ENCODE results near the gene TRRAP.
"Not testable (repeated sequence)": the region's sequence is repeated elsewhere in the genome, so short reads cannot be mapped to it uniquely, and the experiment has no call there.

TRRAP gene

DNA sequence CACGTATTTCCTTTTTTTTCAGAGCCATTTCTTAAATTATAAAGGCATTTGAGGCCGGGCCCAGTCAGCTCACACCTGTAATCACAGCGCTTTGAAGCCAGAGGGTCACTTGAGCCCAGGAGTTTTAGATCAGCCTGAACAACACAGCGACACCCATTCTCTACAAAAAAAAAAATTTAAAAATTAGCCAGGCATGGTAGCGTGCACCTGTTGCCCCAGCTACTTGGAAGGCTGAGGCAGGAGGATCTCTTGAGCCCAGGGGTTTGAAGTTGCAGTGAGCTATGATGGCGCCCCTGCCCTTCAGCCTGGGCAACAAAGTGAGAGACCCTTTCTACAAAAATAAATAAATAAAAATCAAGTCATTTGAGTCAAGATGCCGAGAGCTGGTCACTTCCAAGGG, 11.6 kb upstream of the TRRAP start:
- DNase-seq (ENCODE audit: low read depth), result no peak

DNA sequence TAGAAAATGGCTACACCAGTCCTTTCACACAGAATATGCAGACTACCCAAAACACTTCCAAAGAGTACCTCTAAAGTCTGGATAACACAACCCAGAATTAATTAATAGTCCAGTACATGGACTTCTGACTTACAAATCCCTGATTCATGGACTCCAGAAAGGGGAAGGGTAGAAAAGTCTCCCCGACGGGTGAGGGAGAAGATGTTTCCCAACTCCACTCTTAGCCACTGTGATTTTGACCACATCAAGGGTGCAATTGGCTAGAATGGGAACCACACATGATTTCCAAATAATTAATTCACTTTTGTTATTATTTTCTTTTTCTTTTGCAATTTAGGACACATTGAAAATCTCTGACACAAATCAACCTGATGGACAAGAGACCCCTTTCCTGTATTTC, 9.9 kb upstream of the TRRAP start:
- DNase-seq (ENCODE audit: low read depth), result no peak

DNA sequence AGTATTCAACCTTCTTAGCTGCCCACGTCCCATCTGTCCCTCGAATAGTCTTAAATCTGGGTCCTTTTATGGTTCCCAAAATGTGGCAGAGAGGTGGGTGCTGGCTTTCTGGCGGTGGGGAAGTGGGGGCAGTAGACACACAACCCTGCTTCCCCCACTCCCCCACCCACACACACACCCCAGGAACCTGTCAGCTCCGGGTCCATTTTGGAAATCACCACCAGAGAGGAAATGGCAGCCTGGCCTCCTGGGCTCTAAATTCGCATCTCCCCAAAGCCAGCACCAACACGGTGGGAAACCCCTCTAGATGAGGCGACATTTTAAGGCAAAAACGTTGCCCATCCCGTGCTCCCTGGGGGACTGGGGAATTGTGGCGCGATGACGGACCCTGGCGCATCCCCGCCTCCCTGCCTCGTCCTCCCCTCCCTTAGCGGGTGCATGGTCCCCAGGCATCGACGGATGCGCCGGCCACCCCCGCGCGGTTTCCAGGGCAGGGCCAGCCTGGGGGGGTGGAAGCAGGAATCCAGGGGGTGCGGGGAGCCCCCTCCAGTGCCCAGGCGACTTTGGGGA, 9.2 kb upstream of the TRRAP start:
- DNase-seq (ENCODE audit: low read depth), result no peak

DNA sequence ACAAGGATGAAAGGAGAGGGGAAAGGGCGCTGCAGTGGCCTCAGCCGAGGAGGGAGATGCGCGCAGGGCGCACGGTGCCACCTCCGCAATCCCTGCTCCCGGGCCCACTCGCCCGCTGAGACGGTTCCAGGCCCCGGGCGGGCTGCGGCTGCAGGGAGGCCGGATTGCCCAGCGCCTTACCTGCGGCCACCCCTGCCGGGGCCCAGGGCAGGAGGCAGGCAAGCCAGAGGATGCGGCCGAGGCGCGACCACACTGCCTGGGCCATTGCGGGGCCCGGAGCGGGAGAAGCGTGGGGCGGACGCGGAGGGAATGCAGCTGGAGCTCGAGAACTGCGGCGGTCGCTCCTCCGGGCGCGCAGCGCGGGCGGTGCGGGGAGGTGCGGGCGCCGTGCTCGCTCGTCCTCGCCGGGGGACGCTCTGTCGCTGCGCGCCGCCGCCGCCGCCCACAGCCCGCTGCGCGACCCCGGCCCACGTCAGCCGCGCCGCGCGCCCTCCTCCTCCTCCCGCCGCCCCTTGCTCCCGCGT, 8.7 kb upstream of the TRRAP start, which contains the start of gene TMEM130:
Gene TMEM130, minus strand, starts transcription at position 418 of the 524 bp plus-strand sequence. Its CDS starts 153 bp downstream, at position 265.
- no peak for DNase-seq (ENCODE audit: low read depth)

DNA sequence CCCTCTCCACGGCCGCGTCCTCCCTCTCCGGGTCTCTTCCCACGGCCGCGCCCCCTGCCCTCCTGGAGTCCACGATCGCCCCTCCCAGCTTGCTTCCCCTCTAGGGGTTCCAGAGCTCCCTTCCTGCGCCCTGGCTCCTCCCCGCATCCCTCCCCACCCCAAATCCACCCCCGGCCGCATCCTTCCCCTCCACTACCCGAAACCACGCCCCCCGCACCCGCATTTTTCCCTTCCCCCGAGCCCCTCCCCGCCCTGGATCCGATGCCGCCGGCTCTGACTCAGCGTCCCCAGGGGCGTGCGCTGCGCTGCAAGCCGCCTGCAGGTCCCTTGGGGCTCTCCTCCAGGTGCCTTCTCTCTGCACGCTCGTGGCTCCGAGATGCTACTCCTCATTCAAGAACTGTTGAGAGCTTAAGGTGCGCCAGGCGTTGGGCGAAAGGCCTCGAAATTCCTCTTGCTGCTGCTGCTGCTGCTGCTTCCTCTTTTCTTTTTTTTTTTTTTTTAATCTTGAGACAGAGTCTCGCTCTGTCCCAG, 8.1 kb upstream of the TRRAP start:
- DNase-seq (ENCODE audit: low read depth), result peak; percentile 58

DNA sequence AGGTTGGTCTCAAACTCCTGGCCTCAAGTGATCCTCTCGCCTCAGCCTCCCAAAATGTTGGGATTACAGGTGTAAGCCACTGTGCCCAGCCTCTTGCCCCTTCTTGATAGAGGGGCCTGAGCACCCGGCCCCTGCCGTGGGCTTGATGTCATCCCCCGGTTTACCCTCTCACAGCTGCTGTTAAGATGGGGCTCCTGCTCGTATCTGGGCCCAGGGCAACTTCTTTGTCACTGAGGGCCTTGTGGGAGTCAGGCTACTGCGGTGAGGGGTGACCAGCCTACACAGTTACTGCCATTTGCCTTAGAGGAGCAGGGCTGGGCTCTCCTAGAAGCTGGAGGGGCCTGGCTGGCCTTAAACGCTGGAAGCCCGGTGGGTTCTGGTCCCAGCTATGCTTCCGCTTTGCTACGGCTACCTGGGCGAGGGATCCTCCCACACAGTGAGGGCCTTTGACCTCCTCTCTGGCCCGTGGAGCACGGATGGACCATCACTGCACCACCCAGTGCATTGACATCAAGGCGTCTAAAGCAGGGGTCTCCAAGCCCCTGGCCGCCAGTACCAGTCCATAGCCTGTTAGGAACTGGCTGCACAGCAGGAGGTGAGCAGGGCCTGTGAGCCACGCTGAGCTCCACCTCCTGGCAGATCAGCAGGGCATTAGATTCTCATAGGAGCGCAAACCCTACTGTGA, 7.4 kb upstream of the TRRAP start:
- DNase-seq (ENCODE audit: low read depth), result no peak

DNA sequence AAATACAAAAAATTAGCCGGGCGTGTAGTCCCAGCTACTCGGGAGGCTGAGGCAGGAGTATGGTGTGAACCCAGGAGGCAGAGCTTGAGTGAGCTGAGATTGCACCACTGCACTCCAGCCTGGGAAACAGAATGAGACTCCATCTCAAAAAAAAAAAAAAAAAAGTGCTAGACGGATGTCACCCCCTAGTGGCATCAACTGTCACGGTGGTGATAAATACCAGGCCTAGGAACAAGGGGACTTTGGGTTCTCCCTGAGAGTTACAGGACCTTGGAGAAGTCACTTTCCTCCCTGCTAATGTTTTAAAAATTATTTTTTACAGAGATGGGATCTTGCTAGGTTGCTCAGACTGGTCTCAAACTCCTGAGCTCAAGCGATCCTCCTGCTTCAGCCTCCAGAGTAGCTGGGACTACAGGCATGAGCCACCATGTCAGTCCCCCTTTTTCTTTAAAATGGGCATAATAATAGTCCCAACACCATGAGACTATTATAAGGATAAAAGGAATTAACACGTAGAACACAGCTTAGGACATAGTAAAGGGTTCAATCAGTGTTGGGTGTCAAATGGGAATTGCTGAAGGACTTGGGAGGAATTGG, 5.9 kb upstream of the TRRAP start:
- peak; percentile 48 for DNase-seq (ENCODE audit: low read depth)

DNA sequence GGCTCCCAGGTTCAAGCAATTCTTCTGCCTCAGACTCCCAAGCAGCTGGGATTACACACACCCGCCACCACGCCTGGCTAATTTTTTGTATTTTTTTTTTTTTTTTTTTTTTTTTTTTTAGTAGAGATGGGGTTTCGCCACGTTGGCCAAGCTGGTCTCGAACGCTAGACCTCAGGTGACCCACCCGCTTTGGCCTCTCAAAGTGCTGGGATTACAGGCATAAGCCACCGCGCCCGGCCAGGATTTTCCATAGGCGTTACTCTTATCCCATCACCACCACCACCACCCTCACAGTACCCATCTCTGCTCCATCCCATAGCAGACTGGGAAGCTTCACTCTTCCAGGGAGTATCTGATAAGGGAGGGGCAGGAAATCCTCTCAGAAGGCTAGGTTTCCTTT, 4.7 kb upstream of the TRRAP start:
- DNase-seq (ENCODE audit: low read depth), result not testable (repeated sequence)

DNA sequence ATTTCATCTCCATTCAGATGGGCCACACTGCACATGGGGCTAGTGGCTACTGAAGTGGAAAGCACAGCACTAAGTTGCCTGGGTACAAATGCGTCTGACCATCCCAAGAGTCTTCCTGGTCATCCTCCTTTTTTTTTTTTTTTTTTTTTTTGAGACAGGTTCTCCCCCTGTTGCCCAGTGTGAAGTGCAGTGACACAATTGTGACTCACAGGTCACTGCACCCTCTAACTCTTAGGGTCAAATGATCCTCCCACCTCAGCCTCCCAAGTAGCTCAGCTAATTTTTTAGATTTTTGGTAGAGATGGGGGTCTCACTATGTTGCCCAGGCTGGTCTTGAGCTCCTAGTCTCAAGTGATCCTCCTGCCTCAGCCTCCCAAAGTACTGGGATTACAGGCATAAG, 3.4 kb upstream of the TRRAP start:
- no peak for DNase-seq (ENCODE audit: low read depth)

DNA sequence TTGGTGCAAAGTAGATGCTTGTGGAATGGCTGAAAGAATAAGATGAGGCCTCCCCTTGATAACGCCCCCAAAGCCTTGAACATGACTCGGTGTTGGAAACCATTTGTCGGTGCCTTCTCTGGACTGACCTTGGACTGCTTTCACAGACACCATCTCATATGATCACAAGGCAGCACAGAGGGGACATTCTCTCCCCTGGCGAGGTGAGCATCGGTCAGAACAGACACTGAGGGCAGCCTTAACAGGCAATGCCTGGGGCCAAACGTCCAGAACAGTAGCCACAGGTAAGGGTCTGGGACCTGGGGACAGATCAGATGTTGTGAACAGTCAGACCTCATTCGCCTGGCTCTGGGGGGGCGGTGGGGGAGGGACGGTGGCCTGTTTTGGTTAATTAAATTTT, 2.8 kb upstream of the TRRAP start:
- no peak for DNase-seq (ENCODE audit: low read depth)

DNA sequence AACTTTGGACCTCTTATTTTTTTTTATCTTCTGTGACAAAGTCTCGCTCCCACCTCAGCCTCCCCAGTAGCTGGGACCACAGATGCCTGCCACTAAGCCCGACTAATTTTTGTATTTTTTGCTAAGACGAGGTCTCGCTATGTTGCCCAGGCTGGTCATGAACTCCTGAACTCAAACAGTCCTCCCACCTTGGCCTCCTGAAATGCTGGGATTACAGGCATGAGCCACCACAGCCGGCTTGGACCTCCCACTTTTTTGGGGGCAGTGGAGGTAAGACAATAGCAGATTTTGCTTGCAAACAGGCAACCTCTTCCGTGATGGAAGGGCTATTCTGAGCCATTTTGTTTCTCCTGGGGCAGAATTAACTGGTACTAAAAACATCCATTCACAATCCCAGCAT, 1.2 kb upstream of the TRRAP start:
- DNase-seq (ENCODE audit: low read depth), result no peak

DNA sequence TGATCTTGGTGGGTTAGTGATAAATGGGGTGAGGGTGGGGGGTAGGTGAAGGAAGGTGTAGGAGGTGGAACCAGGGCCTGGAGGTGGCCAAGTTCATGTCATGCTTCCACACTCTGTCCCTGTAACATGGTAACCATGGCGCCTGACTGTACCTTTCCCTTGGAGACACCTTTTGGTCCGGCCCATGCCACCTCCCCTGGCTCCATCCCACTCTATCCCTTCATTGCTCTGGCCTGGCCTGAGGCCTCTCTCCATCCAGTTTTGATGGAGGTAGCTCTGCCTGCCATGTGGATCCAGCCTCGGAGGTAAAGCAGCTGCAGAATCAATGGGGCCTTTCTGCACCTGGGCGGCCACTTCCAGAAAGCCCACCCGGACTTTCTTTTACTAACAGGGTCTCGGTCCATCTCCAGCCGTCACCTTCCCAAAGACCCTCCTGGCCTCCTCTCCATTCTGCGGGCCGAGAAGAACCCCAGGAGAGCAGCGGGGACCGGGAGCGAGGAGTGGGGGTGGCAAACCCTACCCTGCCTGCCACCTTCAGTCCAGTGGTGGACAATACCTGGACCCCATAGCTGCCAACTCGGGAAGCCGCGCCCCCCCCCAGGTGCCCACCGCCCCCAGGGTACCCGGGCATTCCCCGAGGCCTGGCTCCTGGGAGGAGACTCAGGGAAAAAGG, 504 bp upstream of the TRRAP start:
- DNase-seq (ENCODE audit: low read depth), result no peak

DNA sequence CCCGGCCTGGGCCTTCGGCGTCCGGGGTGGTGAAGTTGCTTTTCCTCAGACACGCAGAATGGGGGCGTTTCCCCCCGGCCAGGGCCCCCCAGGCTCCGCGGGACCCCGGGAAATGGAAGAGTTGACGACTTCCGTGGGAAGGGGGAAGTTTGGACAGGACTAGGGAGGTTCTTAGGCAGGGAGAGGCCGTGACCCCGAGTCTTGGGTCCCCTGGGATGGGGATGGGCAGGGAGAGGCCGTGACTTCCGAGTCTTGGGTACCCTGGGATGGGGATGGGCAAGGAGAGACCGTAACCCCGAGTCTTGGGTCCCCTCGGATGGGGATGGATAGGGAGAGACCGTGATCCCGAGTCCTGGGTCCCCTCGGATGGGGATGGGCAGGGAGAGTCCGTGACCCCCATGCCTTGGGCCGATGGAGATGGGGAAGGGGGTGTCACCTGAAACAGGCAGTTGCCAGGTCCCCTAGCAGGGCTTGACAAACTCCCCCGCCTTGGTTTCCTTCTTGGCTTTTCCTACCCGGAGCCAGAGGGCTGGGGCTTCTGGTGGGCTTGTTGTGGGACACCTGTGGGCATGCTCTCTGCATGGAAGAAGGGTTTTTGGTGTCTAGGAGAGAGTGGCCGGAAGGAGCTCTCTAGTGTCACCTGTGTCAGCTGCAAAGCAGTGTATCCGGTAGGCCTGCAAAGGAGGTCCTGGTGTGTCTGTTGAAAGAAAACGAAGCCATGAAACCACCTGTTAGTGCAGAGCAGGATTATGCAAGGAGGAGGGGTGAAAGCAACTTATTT, 1.1 kb downstream of the TRRAP start:
- DNase-seq (ENCODE audit: low read depth), result peak; percentile 43

DNA sequence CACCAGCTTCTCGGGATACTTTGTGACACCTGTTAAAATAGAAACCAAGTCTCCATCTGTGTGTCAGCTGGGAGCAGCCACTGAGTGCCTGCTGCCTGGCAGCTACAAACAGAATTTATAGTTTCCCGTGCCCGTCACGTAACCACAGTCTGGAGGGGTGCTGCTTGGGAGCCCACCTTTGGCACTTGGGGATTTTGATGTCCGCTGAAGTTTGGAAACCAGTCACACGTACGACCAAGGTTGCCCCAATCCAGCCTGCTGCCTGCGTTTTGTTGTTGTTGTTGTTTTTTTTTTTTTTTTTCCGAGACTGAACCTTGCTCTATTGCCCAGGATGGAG, 1.6 kb downstream of the TRRAP start:
- no peak for DNase-seq (ENCODE audit: low read depth)

DNA sequence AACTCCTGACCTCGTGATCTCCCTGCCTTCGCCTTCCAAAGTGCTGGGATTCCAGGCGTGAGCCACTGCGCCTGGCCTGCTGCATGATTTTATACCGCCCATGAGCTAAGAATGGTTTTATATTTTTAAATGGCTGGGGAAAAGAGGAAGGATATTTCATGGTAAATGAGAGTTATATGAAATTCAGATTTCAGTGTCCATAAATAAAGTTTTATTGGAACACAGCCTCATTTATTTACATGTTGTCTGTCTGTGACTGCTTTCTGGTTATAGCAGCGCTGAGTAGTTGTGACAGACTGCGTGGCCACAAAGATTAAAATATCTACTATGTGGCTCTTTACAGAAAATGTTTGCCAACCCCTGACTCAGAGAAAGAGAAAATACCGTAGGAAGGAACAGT, 2.2 kb downstream of the TRRAP start:
- no peak for DNase-seq (ENCODE audit: low read depth)

DNA sequence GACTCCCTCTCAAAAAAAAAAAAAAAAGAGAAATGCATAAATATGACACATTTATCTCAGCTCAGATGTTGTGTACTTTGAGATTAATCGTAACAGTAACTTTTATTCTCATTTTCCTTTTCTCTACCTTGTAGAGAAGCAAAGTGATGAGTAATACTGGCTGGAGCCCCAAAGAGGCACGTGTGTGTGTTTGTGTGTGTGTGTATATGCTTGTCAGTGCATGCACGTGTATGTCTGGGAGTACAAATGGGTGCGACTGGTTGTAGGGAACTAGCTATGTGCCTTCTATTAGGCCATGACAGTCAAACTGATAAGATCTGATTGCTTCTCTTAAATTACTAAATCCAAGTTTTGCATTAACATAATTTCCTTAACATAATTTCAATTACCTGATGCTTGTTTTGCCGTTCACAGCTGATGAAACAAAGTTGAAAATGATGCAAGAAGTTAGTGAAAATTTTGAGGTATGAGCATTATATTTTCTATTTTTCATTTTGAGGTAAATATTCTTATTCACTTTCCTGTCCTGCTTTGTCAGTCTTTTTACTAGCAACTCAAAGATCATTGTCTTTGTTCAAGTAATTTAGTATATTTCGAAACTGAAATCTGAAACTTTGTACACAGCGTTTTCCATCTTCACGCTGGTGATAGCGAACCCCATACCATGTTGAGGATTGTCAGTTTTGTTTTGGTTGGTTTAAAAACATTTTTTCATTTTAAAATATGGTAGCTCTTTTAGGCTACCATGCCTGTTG, 3.4 kb downstream of the TRRAP start:
- DNase-seq (ENCODE audit: low read depth), result no peak

DNA sequence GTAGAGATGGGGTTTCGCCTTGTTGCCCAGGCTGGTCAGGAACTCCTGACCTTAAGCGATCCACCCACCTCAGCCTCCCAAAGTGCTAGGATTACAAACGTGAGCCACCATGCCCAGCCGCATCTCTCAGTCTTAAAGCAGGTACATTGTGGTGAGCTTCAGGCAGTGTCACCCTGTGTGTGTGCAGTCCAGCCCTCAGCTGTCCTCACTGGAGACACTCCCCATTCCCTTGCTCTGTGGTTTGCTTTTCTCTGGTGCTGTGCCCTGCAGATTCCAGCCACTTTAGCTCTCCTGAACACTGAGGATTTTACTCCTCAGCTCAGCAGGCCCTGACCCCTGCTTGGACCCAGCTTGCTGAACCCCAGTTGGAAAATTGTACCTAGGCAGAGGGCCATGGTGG, 6.1 kb downstream of the TRRAP start:
- DNase-seq (ENCODE audit: low read depth), result no peak

DNA sequence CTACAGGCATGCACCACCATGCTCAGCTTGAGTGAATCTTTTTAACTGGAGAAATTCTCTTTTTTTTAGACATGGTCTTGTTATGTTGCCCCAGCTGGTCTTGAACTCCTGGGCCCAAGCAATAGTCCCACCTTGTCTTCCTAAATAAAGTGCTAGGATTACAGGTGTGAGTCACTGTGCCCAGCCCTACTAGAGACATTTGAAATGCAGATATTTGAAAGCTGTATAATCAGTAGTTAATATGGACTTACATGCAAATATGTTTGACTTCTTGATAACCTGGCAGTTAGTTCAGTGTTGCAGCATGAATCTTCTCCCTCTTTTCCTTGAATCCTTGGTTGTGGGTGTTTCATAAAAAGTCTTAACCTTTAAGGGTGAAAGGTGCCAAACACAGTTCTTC, 8.7 kb downstream of the TRRAP start:
- no peak for DNase-seq (ENCODE audit: low read depth)

DNA sequence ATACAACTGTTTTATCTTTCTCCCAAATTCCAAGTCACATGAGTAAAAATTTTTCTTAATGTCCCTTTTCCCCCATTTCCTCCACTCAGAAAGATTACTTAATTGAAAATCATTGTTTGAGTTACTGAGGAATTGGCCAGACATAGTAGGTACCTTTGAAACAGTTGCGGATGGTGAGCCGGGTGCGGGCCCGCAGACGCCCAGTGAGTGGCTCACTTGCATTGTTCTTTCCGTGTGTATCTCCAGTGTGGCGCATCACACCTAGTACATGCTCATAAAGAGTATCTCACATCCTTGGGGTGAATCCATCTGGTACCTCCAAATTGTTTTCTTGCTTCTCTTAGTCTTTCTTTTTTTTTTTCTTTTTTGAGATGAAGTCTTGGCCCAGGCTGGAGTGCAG, 14.3 kb downstream of the TRRAP start:
- DNase-seq (ENCODE audit: low read depth), result no peak

DNA sequence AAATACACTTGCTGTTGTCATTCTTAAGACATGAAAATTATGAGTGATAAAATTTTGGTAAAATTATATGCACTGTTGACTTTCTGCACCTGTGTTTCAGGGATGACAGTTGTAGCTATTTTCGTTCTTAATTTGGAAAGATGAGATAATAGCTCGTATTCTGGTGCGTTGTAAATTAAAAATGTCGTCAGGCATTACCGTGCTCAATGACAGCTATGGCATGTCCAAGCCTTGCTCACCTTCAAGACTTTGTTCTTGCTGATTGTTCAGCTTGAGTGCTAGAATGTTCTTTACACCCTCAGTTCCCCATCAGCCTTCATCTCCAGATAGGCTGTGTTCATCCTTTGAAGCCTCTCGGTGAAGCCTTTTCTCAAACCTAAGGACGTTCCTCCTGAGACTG, 21.5 kb downstream of the TRRAP start:
- no peak for DNase-seq (ENCODE audit: low read depth)

DNA sequence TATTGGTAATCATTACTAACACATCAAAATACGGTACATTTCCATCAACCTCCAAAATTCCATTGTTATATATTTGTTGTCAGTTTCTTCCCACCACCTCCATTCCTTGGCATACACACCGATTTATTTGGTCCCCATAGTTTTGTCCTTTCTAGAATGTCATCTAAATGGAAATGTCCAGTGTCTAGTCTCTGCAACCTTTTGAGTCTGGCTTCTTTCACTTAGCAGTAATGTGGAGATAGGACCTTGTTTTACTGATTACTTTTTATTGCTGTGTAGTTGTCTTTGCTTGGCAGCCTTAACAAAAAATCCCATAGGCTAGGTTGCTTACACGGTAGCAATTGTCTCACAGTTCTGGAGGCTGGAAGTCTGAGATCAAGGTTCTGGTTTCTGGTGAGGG, 22.5 kb downstream of the TRRAP start:
- DNase-seq (ENCODE audit: low read depth), result no peak

Measured in ELR (cell line).